Neural crest cell (in vitro differentiated cells): ENCODE results near the gene ABCA3. TPM values are rescaled to one million over a fixed set of nuclear protein-coding genes. Genes with fewer than 3 reads are reported as not detected.

Experiments used
- DNase-seq: peaks from one replicate; pipeline ENCODE4 v3.0.0; 2021; ENCODE audit warnings: low read depth, mixed read lengths, low spot score
- H3K27ac Mint-ChIP-seq: one replicate; pipeline ENCODE4 v1.8.0; 2021; ENCODE audit warnings: mild to moderate bottlenecking, mixed read lengths; ENCODE audit not compliant: unreplicated experiment
- H3K27me3 Mint-ChIP-seq: 2 replicates; pipeline ENCODE4 v1.8.0; 2021; ENCODE audit warnings: low read depth, mild to moderate bottlenecking, mixed read lengths
- H3K36me3 Mint-ChIP-seq: 2 replicates; pipeline ENCODE4 v1.8.0; 2021; ENCODE audit warnings: low read depth, mild to moderate bottlenecking, mixed read lengths
- H3K4me1 Mint-ChIP-seq: 2 replicates; pipeline ENCODE4 v1.8.0; 2021; ENCODE audit warnings: mixed read lengths
- H3K4me3 Mint-ChIP-seq: one replicate; pipeline ENCODE4 v1.8.0; 2021; ENCODE audit warnings: mild to moderate bottlenecking, mixed read lengths
- H3K9me3 Mint-ChIP-seq: 2 replicates; pipeline ENCODE4 v1.8.0; 2021; ENCODE audit warnings: mixed read lengths
- CTCF ChIP-seq: fragments of 200-600 bp; sonication (generic); conservative IDR thresholded peaks from 2 replicates; pipeline ENCODE4 v1.5.0; 2021; ENCODE audit warnings: antibody characterized with exemption, mild to moderate bottlenecking
- total RNA-seq: library from RNA; stranded (reverse); gene quantifications from 2 replicates; pipeline ENCODE4 v1.2.1, GENCODE V29; 2021

ABCA3 gene
- total RNA-seq, 1 donor from 2014 or later, result 19.6 TPM

- H3K4me1 Mint-ChIP-seq, result no peaks in the 10 kb centered on the region
- H3K4me3 Mint-ChIP-seq, result no peak overlapping the region
- DNase-seq, result no peak
- H3K36me3 Mint-ChIP-seq, result no peaks in the 10 kb centered on the region
- TF ChIP-seq CTCF, result no peak
- no peaks in the 10 kb centered on the region for H3K27me3 Mint-ChIP-seq
- no peak overlapping the region for H3K27ac Mint-ChIP-seq
- H3K9me3 Mint-ChIP-seq, result no peaks in the 10 kb centered on the region
Measured at GRCh38 chr16:2292221-2292620, 48.3 kb downstream of the ABCA3 start.

- Mint-ChIP-seq H3K36me3 (no peaks in the 10 kb centered on the region), H3K4me3 (no peak overlapping the region), H3K27me3 (no peaks in the 10 kb centered on the region), H3K27ac (no peak overlapping the region), H3K9me3 (no peaks in the 10 kb centered on the region), H3K4me1 (no peaks in the 10 kb centered on the region)
- TF ChIP-seq CTCF, result no peak
- no peak for DNase-seq
Measured at GRCh38 chr16:2289282-2289681, 51.2 kb downstream of the ABCA3 start.

- Mint-ChIP-seq H3K4me3 (no peak overlapping the region), H3K27ac (no peak overlapping the region), H3K9me3 (no peaks in the 10 kb centered on the region), H3K36me3 (no peaks in the 10 kb centered on the region), H3K27me3 (no peaks in the 10 kb centered on the region), H3K4me1 (no peaks in the 10 kb centered on the region)
- DNase-seq, result no peak
- TF ChIP-seq CTCF, result no peak
Measured at GRCh38 chr16:2288726-2289125, 51.8 kb downstream of the ABCA3 start.

- TF ChIP-seq CTCF, result no peak
- Mint-ChIP-seq H3K4me1 (no peaks in the 10 kb centered on the region), H3K27me3 (no peaks in the 10 kb centered on the region), H3K4me3 (no peak overlapping the region), H3K36me3 (no peaks in the 10 kb centered on the region), H3K27ac (no peak overlapping the region), H3K9me3 (no peaks in the 10 kb centered on the region)
- no peak for DNase-seq
Measured at GRCh38 chr16:2287916-2288547, 52.5 kb downstream of the ABCA3 start.

- H3K27me3 Mint-ChIP-seq, result no peaks in the 10 kb centered on the region
- no peak overlapping the region for H3K4me3 Mint-ChIP-seq
- no peak for DNase-seq
- no peaks in the 10 kb centered on the region for H3K4me1 Mint-ChIP-seq
- H3K27ac Mint-ChIP-seq, result no peak overlapping the region
- H3K9me3 Mint-ChIP-seq, result no peaks in the 10 kb centered on the region
- H3K36me3 Mint-ChIP-seq, result no peaks in the 10 kb centered on the region
- TF ChIP-seq CTCF, result no peak
Measured at GRCh38 chr16:2286550-2286949, 54.0 kb downstream of the ABCA3 start.
